Measurements from ENCODE around the gene NOC4L.

NOC4L gene

GRCh38 chr12:132172619-132173018, 28.4 kb downstream of the NOC4L start:
- no peak overlapping the region for H3K4me3 ChIP-seq (ENCODE audit: low read depth, low read length)
- no peak for TF ChIP-seq CTCF (IDR thresholded peaks at IDR 0.05; ENCODE audit: low read depth, low read length, missing control alignments)
- in situ Hi-C loops (cut with HindIII; ENCODE audit: low sequenced_read_pairs), result no loop called here
- no peak for DNase-seq (ENCODE audit: low read depth)

DNA sequence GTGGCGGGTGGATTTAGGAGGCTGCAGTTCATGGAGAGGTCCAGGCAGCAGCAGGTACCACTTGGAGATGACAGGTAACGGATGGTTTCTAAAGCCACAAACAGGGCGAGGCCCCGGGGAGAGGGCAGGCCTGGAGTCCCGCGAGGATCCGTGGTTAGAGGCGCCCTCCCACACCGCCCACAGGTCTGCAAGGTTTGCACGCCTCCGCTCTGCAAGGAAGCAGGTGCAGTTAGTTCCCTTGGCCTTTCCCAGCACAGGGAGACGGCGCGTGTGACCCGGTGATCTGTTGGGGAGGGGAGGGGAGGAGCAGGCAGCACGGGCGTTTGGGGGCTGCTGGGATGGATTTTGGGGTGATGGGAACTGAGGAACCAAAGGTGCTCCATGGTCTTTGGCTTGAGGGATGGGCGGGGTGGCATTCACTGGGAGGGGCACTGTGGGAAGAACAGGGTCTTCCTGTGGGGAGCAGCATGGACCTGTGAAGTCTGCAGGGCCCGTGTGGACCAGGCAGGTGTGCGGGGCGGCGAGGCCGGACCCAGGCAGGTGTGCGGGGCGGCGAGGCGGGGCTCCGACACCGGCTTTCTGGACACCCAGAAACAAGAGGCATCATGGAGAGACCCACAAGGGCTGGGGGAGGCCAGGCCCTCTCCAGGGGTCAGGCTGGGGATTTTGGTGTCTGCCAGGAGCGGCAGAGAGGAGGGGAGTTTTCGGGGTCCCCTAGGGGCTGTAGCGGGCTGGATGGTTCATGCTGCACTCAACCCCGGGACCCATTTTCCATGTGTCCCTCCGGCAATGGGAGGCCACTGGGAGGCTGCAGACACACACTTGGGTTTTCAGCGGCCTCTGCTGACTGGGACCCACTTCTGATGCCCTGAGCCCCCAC, 29.1 kb downstream of the NOC4L start:
- in situ Hi-C loops (cut with HindIII; ENCODE audit: low sequenced_read_pairs), result no loop called here
- DNase-seq (ENCODE audit: low read depth), result no peak
- no peak overlapping the region for H3K4me3 ChIP-seq (ENCODE audit: low read depth, low read length)
- TF ChIP-seq CTCF (IDR thresholded peaks at IDR 0.05; ENCODE audit: low read depth, low read length, missing control alignments), result no peak

DNA sequence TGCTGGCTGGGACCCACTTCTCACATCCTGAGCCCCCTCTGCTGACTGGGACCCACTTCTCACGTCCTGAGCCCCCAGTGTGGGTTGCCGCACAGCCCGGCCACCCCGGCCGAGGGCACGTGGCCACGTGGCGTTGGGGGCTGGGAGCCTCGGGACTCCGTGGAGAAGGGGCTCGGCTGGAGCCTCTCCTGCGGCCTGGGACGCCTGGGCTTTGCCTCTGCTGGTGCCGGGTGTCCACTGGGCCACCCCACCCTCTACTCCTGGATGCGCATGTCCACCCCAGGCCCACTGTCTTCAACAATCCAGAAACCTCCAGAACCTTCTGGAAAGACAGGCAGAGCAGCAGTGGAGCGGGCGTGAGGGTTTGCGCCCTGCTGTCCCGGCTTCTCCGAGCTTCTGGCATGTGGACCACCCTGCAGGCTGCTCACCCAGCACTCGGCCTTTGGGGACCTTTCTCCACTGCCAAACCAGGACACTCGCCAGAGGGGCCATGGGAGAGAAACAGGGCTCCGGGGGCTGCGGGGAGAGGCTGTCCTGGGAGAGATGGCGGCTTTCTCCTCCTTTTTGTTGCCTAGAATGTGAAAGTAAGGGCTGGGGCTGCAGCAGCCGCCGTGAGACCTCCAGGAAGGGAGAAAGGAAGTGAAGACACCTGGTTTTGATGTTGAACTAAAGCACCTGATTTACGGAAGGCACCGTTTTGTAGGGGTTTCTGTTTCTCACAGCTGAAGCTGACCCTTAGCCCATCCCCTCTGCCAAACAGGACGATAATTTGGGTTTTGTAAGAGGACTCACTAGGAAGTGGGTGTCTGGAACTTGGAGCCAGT, 30.0 kb downstream of the NOC4L start:
- no peak for TF ChIP-seq CTCF (IDR thresholded peaks at IDR 0.05; ENCODE audit: low read depth, low read length, missing control alignments)
- in situ Hi-C loops (cut with HindIII; ENCODE audit: low sequenced_read_pairs), result no loop called here
- H3K4me3 ChIP-seq (ENCODE audit: low read depth, low read length), result no peak overlapping the region
- no peak for DNase-seq (ENCODE audit: low read depth)

- no peak for DNase-seq (ENCODE audit: low read depth)
- no peak for TF ChIP-seq CTCF (IDR thresholded peaks at IDR 0.05; ENCODE audit: low read depth, low read length, missing control alignments)
- in situ Hi-C loops (cut with HindIII; ENCODE audit: low sequenced_read_pairs), result no loop called here
- H3K4me3 ChIP-seq (ENCODE audit: low read depth, low read length), result no peak overlapping the region
Measured at GRCh38 chr12:132174839-132175490, 30.7 kb downstream of the NOC4L start.

- no peak for TF ChIP-seq CTCF (IDR thresholded peaks at IDR 0.05; ENCODE audit: low read depth, low read length, missing control alignments)
- DNase-seq (ENCODE audit: low read depth), result no peak
- in situ Hi-C loops (cut with HindIII; ENCODE audit: low sequenced_read_pairs), result no loop called here
- no peak overlapping the region for H3K4me3 ChIP-seq (ENCODE audit: low read depth, low read length)
Measured at GRCh38 chr12:132175496-132176384, 31.5 kb downstream of the NOC4L start.

Measured in astrocyte of the cerebellum (primary cell).